ENCODE results near the gene TUBGCP3. TPM values are rescaled to one million over a fixed set of nuclear protein-coding genes. Genes with fewer than 3 reads are reported as not detected.

TUBGCP3 gene
- total RNA-seq, 2 donors from 2014 or later, result 53.9 to 59.6 TPM

DNA sequence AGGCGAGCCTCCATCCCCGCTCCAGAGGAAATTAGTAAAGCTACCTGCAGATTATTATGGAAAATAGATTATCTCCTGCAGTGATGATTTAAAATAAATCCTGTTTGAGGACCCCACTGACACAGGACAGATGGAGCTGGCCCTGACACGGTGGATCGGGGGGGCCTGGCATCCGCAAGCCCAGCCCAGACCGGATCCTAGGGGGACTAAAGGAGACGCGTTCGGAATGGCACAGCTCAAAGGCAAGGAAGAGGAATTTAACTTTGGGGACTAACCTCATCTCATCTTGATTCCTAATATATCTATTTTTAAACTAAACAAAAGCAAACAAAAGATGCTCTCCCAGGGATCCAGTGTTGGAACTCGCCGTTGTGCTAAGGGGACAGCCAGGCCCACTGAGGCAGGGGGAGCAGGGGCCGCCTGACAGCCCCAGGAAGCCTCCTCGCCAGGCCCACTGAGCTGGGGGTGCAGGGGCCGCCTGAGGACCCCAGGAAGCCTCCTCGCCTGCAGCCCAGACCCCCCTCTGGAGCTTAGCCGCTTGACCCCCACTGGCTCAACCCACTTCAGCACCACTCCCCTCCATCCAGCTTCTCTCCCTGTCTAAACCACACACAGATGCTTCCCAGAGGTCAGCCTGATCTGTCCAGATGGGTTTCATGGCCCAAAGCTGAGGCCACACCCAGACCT lies 133.2 kb downstream of the TUBGCP3 start:
- Mint-ChIP-seq H3K27ac (no peak overlapping the region), H3K27me3 (ENCODE audit: low read depth) (peaks cover 14% of the 10 kb centered on the region), H3K9me3 (peaks cover 3 to 7% of the 10 kb centered on the region in 2 donors), H3K36me3 (ENCODE audit: insufficient read depth in 2 of 2) (peaks cover 0 to 3% of the 10 kb centered on the region in 2 donors), H3K4me3 (no peak overlapping the region), H3K4me1 (ENCODE audit: low read depth) (no peaks in the 10 kb centered on the region)
- no peak for ATAC-seq (replicated peaks in 1 of 2)
- no peak for DNase-seq

- Mint-ChIP-seq H3K27me3 (ENCODE audit: low read depth) (peaks cover 6% of the 10 kb centered on the region), H3K36me3 (ENCODE audit: insufficient read depth in 2 of 2) (no peaks in the 10 kb centered on the region), H3K27ac (no peak overlapping the region), H3K9me3 (peaks cover 0 to 3% of the 10 kb centered on the region in 2 donors), H3K4me1 (ENCODE audit: low read depth) (no peaks in the 10 kb centered on the region), H3K4me3 (no peak overlapping the region)
- ATAC-seq (replicated peaks in 1 of 2), result no peak
- no peak for DNase-seq
Observed at GRCh38 chr13:112453874-112454647, 133.9 kb downstream of the TUBGCP3 start.

GRCh38 chr13:112453207-112453829 lies 134.6 kb downstream of the TUBGCP3 start:
- H3K4me1 Mint-ChIP-seq (ENCODE audit: low read depth), result no peaks in the 10 kb centered on the region
- H3K36me3 Mint-ChIP-seq (ENCODE audit: insufficient read depth in 2 of 2), result no peaks in the 10 kb centered on the region
- DNase-seq, result no peak
- H3K27me3 Mint-ChIP-seq (ENCODE audit: low read depth), result no peaks in the 10 kb centered on the region
- H3K9me3 Mint-ChIP-seq, result no peaks in the 10 kb centered on the region
- ATAC-seq (replicated peaks in 1 of 2), result no peak
- no peak overlapping the region for H3K27ac Mint-ChIP-seq
- no peak overlapping the region for H3K4me3 Mint-ChIP-seq

- no peaks in the 10 kb centered on the region for H3K27me3 Mint-ChIP-seq (ENCODE audit: low read depth)
- H3K4me3 Mint-ChIP-seq, result no peak overlapping the region
- ATAC-seq (replicated peaks in 1 of 2) (no peak), DNase-seq (no peak)
- no peaks in the 10 kb centered on the region for H3K4me1 Mint-ChIP-seq (ENCODE audit: low read depth)
- no peaks in the 10 kb centered on the region for H3K36me3 Mint-ChIP-seq (ENCODE audit: insufficient read depth in 2 of 2)
- H3K9me3 Mint-ChIP-seq, result no peaks in the 10 kb centered on the region
- H3K27ac Mint-ChIP-seq, result no peak overlapping the region
Observed at GRCh38 chr13:112452380-112453206, 135.4 kb downstream of the TUBGCP3 start.

DNA sequence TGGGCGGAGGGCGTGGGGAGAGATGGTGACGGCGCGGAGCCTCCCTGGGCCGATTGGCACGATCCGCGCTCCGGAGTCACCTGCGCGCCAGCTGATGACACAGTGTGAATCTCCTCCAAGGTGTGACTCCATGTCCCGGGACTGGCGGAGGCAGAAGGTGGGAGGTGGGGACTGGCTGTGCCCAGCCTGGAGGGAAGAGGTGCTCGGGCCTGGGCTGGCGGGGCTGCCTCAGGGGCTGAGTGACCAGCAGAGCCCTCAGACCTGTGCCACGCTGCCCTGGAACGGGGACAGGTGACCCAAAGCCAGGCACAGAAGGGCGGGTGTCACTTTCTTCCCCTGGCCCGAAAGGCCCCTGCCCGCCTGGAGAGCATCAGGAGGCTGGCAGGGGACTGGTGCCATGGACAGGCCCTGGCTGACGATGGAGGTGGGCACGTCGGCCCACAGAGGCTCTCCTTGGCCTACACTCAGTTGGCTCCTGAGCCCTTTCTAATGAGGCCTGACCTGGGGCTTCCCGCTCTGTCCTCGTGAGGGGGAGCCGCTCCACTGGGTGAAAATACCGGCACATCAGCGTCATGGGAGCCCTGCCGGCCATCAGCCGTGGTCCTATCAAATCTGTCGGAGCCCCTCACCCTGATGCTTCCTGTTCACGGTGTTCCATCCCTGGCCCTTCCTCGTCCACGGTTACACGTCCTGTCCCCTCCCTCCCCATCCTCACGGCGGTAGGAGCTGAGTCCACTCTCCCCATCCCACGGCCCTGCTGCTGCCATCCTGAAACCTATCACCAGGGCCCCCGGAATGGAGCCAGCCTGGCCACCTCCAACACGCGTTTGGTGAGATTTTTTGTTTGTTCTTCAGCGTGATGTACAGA lies 136.2 kb downstream of the TUBGCP3 start:
- Mint-ChIP-seq H3K4me1 (ENCODE audit: low read depth) (no peaks in the 10 kb centered on the region), H3K4me3 (no peak overlapping the region), H3K27ac (no peak overlapping the region), H3K27me3 (ENCODE audit: low read depth) (no peaks in the 10 kb centered on the region), H3K36me3 (ENCODE audit: insufficient read depth in 2 of 2) (no peaks in the 10 kb centered on the region), H3K9me3 (no peaks in the 10 kb centered on the region)
- no peak for DNase-seq
- ATAC-seq (replicated peaks in 1 of 2), result no peak

- Mint-ChIP-seq H3K9me3 (no peaks in the 10 kb centered on the region), H3K36me3 (ENCODE audit: insufficient read depth in 2 of 2) (no peaks in the 10 kb centered on the region), H3K27ac (no peak overlapping the region), H3K4me1 (ENCODE audit: low read depth) (no peaks in the 10 kb centered on the region), H3K27me3 (ENCODE audit: low read depth) (no peaks in the 10 kb centered on the region), H3K4me3 (no peak overlapping the region)
- DNase-seq (no peak), ATAC-seq (replicated peaks in 1 of 2) (no peak)
Observed at GRCh38 chr13:112450904-112451240, 137.1 kb downstream of the TUBGCP3 start.

- Mint-ChIP-seq H3K27me3 (ENCODE audit: low read depth) (no peaks in the 10 kb centered on the region), H3K4me3 (no peak overlapping the region), H3K9me3 (no peaks in the 10 kb centered on the region), H3K4me1 (ENCODE audit: low read depth) (no peaks in the 10 kb centered on the region), H3K27ac (no peak overlapping the region), H3K36me3 (ENCODE audit: insufficient read depth in 2 of 2) (no peaks in the 10 kb centered on the region)
- DNase-seq (no peak), ATAC-seq (replicated peaks in 1 of 2) (no peak)
Observed at GRCh38 chr13:112450118-112450903, 137.6 kb downstream of the TUBGCP3 start.

- no peaks in the 10 kb centered on the region for H3K27me3 Mint-ChIP-seq (ENCODE audit: low read depth)
- no peaks in the 10 kb centered on the region for H3K4me1 Mint-ChIP-seq (ENCODE audit: low read depth)
- H3K27ac Mint-ChIP-seq, result no peak overlapping the region
- ATAC-seq (replicated peaks in 1 of 2), result no peak
- no peak overlapping the region for H3K4me3 Mint-ChIP-seq
- no peaks in the 10 kb centered on the region for H3K36me3 Mint-ChIP-seq (ENCODE audit: insufficient read depth in 2 of 2)
- H3K9me3 Mint-ChIP-seq, result no peaks in the 10 kb centered on the region
- DNase-seq, result no peak
Observed at GRCh38 chr13:112449545-112449930, 138.4 kb downstream of the TUBGCP3 start.

GRCh38 chr13:112448621-112449544 lies 139.1 kb downstream of the TUBGCP3 start:
- H3K4me1 Mint-ChIP-seq (ENCODE audit: low read depth), result no peaks in the 10 kb centered on the region
- H3K9me3 Mint-ChIP-seq, result no peaks in the 10 kb centered on the region
- ATAC-seq (replicated peaks in 1 of 2) (no peak), DNase-seq (no peak)
- no peaks in the 10 kb centered on the region for H3K36me3 Mint-ChIP-seq (ENCODE audit: insufficient read depth in 2 of 2)
- H3K4me3 Mint-ChIP-seq, result no peak overlapping the region
- peaks cover 5% of the 10 kb centered on the region for H3K27me3 Mint-ChIP-seq (ENCODE audit: low read depth)
- H3K27ac Mint-ChIP-seq, result no peak overlapping the region

DNA sequence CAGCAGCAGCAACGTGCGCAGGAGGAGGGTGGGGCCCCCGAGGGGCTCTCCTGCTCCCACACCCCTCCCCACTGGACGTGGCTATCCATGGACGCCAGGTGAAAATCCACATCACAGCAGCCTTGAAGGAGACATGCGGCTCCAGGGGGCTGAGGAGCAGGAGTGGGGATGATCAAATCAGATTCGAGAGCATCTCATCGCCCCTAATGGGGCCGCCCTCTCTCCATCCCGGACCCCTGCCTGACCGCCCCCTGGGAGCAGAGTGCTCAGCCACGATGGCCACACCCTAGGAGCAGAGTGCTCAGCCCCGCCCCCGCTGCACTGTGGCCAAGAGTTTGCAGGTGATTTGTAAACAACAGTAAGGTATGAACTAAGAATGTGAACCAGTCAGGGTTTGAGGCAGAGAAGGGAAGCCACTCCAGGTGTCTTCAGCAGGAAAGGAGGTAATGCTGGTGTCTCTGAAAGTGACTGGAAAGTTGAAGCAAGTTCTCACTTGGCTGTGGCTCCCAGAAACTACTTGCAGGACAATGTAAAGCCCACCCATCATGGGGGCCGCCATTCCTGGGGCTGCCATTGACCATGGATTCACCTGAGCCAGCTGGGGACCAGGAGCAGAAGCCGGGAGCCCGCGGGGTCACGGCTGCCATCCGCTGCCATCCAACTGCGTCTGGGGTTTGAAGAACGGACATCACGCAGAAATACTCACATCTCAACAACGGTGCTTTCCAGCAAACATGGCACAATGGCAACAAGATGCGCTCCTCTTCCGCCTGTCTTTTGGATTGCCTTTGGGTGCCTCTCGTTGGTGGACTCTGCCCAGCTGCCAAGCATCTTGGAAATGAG lies 140.0 kb downstream of the TUBGCP3 start:
- Mint-ChIP-seq H3K36me3 (ENCODE audit: insufficient read depth in 2 of 2) (no peaks in the 10 kb centered on the region), H3K27ac (no peak overlapping the region), H3K4me3 (no peak overlapping the region), H3K27me3 (ENCODE audit: low read depth) (peaks cover 14% of the 10 kb centered on the region), H3K9me3 (no peaks in the 10 kb centered on the region), H3K4me1 (ENCODE audit: low read depth) (peaks cover 6% of the 10 kb centered on the region)
- DNase-seq, result no peak
- no peak for ATAC-seq (replicated peaks in 1 of 2)

Data from activated T-cell treated with anti-CD3 and anti-CD28 coated beads, Interleukin-2, amount 50 U/mL, for 72 hours (primary cell).